Testis (tissue), 3 donors: ENCODE data around the gene PPP4R3B. TPM values are rescaled to one million over a fixed set of nuclear protein-coding genes. Genes with fewer than 3 reads are reported as not detected.

ENCODE experiments used
- DNase-seq: peaks from one replicate; pipeline ENCODE4 v3.0.0-alpha.2; 2019
- H3K27ac ChIP-seq, 2 donors: fragments of 200-600 bp; sonication (generic); one replicate each; pipeline ENCODE4 v1.5.1; 2019
- H3K27me3 ChIP-seq: fragments of 200-600 bp; sonication (generic); one replicate; pipeline ENCODE4 v1.5.1; 2019
- H3K36me3 ChIP-seq: fragments of 200-600 bp; sonication (generic); one replicate; pipeline ENCODE4 v1.5.1; 2017; ENCODE audit warnings: low read depth; ENCODE audit errors: missing control alignments
- H3K4me1 ChIP-seq: fragments of 200-600 bp; sonication (generic); one replicate; pipeline ENCODE4 v1.5.1; 2019
- H3K4me3 ChIP-seq, 2 donors: fragments of 200-600 bp; sonication (generic); one replicate each; pipeline ENCODE4 v1.5.1; 2017 to 2019
- H3K9me3 ChIP-seq: fragments of 200-600 bp; sonication (generic); one replicate; pipeline ENCODE4 v1.5.1; 2017
- CTCF ChIP-seq, 3 experiments: fragments of 450-650 bp in 2 of 3; fragments of 200-600 bp in 1 of 3; sonication (generic) in 1 of 3; IDR thresholded peaks; one replicate each; pipeline ENCODE4 v1.5.1; 2016 to 2019; ENCODE audit warnings: antibody characterized with exemption in 3 of 3, mild to moderate bottlenecking in 2 of 3, moderate library complexity in 1 of 3
- POLR2A ChIP-seq: fragments of 450-650 bp; IDR thresholded peaks from one replicate; pipeline ENCODE4 v1.6.1; 2017; ENCODE audit warnings: antibody characterized with exemption, mild to moderate bottlenecking, moderate library complexity
- WGBS, 2 donors: methylation state at CpG; one replicate each; pipeline ENCODE4 v1.1.5; 2018; 5-methylcytosine and 5-hydroxymethylcytosine counted together
- intact Hi-C: fragments of 100-400 bp; cut with DNase I; formaldehyde crosslinking; loops from one replicate; pipeline ENCODE4 v1.15.1; 2023; ENCODE audit warnings: low total_unique reads
- polyA plus RNA-seq: library from polyadenylated mRNA; stranded (reverse); fragments of 350-450 nt; fragmentation: Illumina TruSeq; extraction: RNeasy Lipid Tissue Mini Kit (QIAGEN cat#74804); gene quantifications from one replicate; pipeline ENCODE4 v1.2.3, GENCODE V29; 2014; ENCODE audit warnings: low read depth, low replicate concordance; ENCODE audit not compliant: insufficient read depth
- small RNA-seq, 2 donors: library from RNA; depleted of rRNA; stranded (forward); fragments of <200 nt; gene quantifications; one replicate each; pipeline ENCODE3, GENCODE V24; 2016
- total RNA-seq, 2 donors: library from RNA; depleted of rRNA; stranded (reverse); fragments of >200 nt; gene quantifications; one replicate each; pipeline ENCODE4 v1.2.3, GENCODE V29; 2016

Gene PPP4R3B
- total and polyA plus RNA-seq, 3 donors from 2014 or later, result 51.3 to 65.8 (median 63.8) TPM

DNA sequence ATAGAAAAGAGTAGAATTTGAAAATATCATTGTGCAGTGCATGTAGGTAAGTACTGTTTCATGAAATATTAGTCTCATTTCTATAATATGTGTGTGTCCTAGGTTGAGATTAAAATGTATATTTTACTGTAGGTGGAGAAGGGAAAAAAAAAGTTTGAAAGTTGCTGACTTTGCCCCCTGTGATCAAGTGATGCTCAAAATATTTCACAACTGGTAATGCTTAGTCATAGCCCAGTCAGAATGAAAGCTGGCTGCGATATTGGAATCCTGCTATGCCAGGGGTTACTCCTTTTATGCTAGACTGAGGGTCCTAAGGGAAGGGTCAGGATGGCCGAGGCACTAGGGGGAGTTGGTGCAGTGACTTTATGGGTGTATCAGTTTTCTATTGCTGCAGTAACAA is 117.4 kb downstream of the PPP4R3B start:
- Histone ChIP-seq H3K27ac (no peak overlapping the region), H3K4me3 (no peak overlapping the region), H3K36me3 (no peaks in the 10 kb centered on the region), H3K9me3 (no peaks in the 10 kb centered on the region), H3K4me1 (no peaks in the 10 kb centered on the region), H3K27me3 (no peaks in the 10 kb centered on the region)
- WGBS, 2 donors, result 75 to 79% methylated on average over 2 of the region's 2 CpGs
- intact Hi-C loops, result no loop called here
- DNase-seq, result no peak
- TF ChIP-seq POLR2A, result no peak
- TF ChIP-seq CTCF (IDR thresholded peaks at IDR 0.05), result no peak

DNA sequence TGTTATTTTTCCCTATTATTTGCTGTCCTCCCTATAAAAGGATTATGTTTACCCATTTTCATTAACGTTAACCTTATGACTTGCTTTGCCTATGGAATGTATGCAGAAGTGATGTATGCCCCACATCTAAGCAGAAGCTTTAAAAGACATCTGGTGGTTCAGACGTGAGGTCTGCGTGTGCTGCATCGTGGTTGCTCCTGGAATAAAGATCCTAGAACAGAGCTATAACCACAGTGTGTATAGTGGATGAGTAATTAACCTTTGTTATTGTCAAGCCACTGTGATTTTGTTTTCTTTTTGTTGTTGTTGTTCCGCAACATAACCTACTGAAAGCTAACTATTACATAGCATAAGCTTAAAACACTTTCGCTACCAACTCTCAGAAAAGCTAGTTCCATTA is 118.8 kb downstream of the PPP4R3B start:
- 84 to 85% methylated on average over 6 of the region's 6 CpGs for WGBS, 2 donors
- no peak overlapping the region for H3K4me3 ChIP-seq

More for the DNA sequence above, 118.8 kb downstream of the PPP4R3B start:
- Histone ChIP-seq H3K27ac (no peak overlapping the region), H3K27me3 (no peaks in the 10 kb centered on the region), H3K36me3 (no peaks in the 10 kb centered on the region), H3K4me1 (no peaks in the 10 kb centered on the region), H3K9me3 (no peaks in the 10 kb centered on the region)
- intact Hi-C loops, result no loop called here
- no peak for TF ChIP-seq POLR2A
- no peak for TF ChIP-seq CTCF (IDR thresholded peaks at IDR 0.05)
- DNase-seq, result no peak

Small RNA genes within 50 kb of the gene (small RNA-seq; reads per million reads assigned to genes)
- gene RF00586 (0 reads per million in 2 donors), gene RNU6-634P (0 reads per million in 2 donors)

Other genes starting within 250 kb of the PPP4R3B start
- gene CCDC88A, start 197.8 kb downstream of the PPP4R3B start, total RNA-seq, result 100 to 1,000 TPM; 121 to 180 TPM
- 26.5 TPM for gene CCDC88A, start 197.8 kb downstream of the PPP4R3B start, polyA plus RNA-seq
- gene CFAP36, start 97.9 kb downstream of the PPP4R3B start, total RNA-seq, result 10 to 100 TPM; 35.4 to 39.9 TPM
- 138 TPM for gene CFAP36, start 97.9 kb downstream of the PPP4R3B start, polyA plus RNA-seq
- 10 to 100 TPM; 15.7 to 20.0 TPM for gene PNPT1, start 76.2 kb upstream of the PPP4R3B start, total RNA-seq
- 16.8 TPM for gene PNPT1, start 76.2 kb upstream of the PPP4R3B start, polyA plus RNA-seq